IPS-20b (cell line): Measurements from ENCODE around the gene GREM1.

ENCODE experiments used
- H3K27ac ChIP-seq: one replicate; pipeline ENCODE4 v1.5.1; 2013; ENCODE audit warnings: low read length
- H3K27me3 ChIP-seq: 2 replicates; pipeline ENCODE4 v1.6.1; 2013; ENCODE audit warnings: mild to moderate bottlenecking, low read length, inconsistent platforms; ENCODE audit not compliant: insufficient read depth
- H3K36me3 ChIP-seq: 2 replicates; pipeline ENCODE4 v1.6.1; 2013; ENCODE audit warnings: low read depth, mild to moderate bottlenecking, inconsistent platforms, low read length, moderate library complexity; ENCODE audit not compliant: insufficient read depth
- H3K4me1 ChIP-seq: 2 replicates; pipeline ENCODE4 v1.6.1; 2013; ENCODE audit warnings: mild to moderate bottlenecking, control low read depth, inconsistent platforms, low read length, moderate library complexity; ENCODE audit not compliant: insufficient read depth
- H3K4me3 ChIP-seq: 2 replicates; pipeline ENCODE4 v1.5.1; 2013; ENCODE audit warnings: mild to moderate bottlenecking, low read length, inconsistent platforms
- H3K9ac ChIP-seq: 2 replicates; pipeline ENCODE4 v1.6.1; 2013; ENCODE audit warnings: low read depth, mild to moderate bottlenecking, inconsistent platforms, low read length, moderate library complexity
- H3K9me3 ChIP-seq: 2 replicates; pipeline ENCODE4 v1.6.1; 2013; ENCODE audit warnings: mild to moderate bottlenecking, low read depth, low read length, inconsistent platforms; ENCODE audit not compliant: insufficient read depth

The GREM1 gene

GRCh38 chr15:32737304-32737703 lies 19.5 kb downstream of the GREM1 start:
- no peak overlapping the region for H3K4me3 ChIP-seq
- H3K36me3 ChIP-seq, result no peaks in the 10 kb centered on the region
- H3K27me3 ChIP-seq, result no peaks in the 10 kb centered on the region
- H3K27ac ChIP-seq, result no peak overlapping the region
- H3K9ac ChIP-seq, result no peak overlapping the region
- H3K9me3 ChIP-seq, result no peaks in the 10 kb centered on the region
- H3K4me1 ChIP-seq, result no peaks in the 10 kb centered on the region

GRCh38 chr15:32738666-32739065 lies 20.9 kb downstream of the GREM1 start:
- Histone ChIP-seq H3K36me3 (no peaks in the 10 kb centered on the region), H3K4me3 (no peak overlapping the region), H3K9ac (no peak overlapping the region), H3K27ac (no peak overlapping the region), H3K4me1 (no peaks in the 10 kb centered on the region), H3K9me3 (no peaks in the 10 kb centered on the region), H3K27me3 (no peaks in the 10 kb centered on the region)

- H3K27ac ChIP-seq, result no peak overlapping the region
- H3K4me1 ChIP-seq, result no peaks in the 10 kb centered on the region
- no peaks in the 10 kb centered on the region for H3K9me3 ChIP-seq
- H3K36me3 ChIP-seq, result no peaks in the 10 kb centered on the region
- no peak overlapping the region for H3K9ac ChIP-seq
- no peak overlapping the region for H3K4me3 ChIP-seq
- H3K27me3 ChIP-seq, result no peaks in the 10 kb centered on the region
Observed at GRCh38 chr15:32739522-32740063, 21.8 kb downstream of the GREM1 start.

- Histone ChIP-seq H3K9ac (no peak overlapping the region), H3K27ac (no peak overlapping the region), H3K4me3 (no peak overlapping the region), H3K36me3 (no peaks in the 10 kb centered on the region), H3K4me1 (no peaks in the 10 kb centered on the region), H3K27me3 (no peaks in the 10 kb centered on the region), H3K9me3 (no peaks in the 10 kb centered on the region)
Observed at GRCh38 chr15:32743411-32744140, 25.8 kb downstream of the GREM1 start.

- no peaks in the 10 kb centered on the region for H3K36me3 ChIP-seq
- no peak overlapping the region for H3K4me3 ChIP-seq
- H3K4me1 ChIP-seq, result no peaks in the 10 kb centered on the region
- no peak overlapping the region for H3K27ac ChIP-seq
- H3K9ac ChIP-seq, result no peak overlapping the region
- H3K27me3 ChIP-seq, result no peaks in the 10 kb centered on the region
- H3K9me3 ChIP-seq, result no peaks in the 10 kb centered on the region
Observed at GRCh38 chr15:32746116-32746857, 28.5 kb downstream of the GREM1 start.

GRCh38 chr15:32747921-32748342 lies 30.1 kb downstream of the GREM1 start:
- no peaks in the 10 kb centered on the region for H3K9me3 ChIP-seq
- no peaks in the 10 kb centered on the region for H3K27me3 ChIP-seq
- no peak overlapping the region for H3K27ac ChIP-seq
- H3K4me1 ChIP-seq, result no peaks in the 10 kb centered on the region
- H3K4me3 ChIP-seq, result no peak overlapping the region
- no peaks in the 10 kb centered on the region for H3K36me3 ChIP-seq
- no peak overlapping the region for H3K9ac ChIP-seq

- Histone ChIP-seq H3K4me1 (no peaks in the 10 kb centered on the region), H3K4me3 (no peak overlapping the region), H3K9me3 (no peaks in the 10 kb centered on the region), H3K27me3 (no peaks in the 10 kb centered on the region), H3K9ac (no peak overlapping the region), H3K36me3 (no peaks in the 10 kb centered on the region), H3K27ac (no peak overlapping the region)
Observed at GRCh38 chr15:32750979-32751378, 33.2 kb downstream of the GREM1 start.

GRCh38 chr15:32757426-32757825 lies 39.6 kb downstream of the GREM1 start:
- Histone ChIP-seq H3K36me3 (no peaks in the 10 kb centered on the region), H3K4me1 (no peaks in the 10 kb centered on the region), H3K9ac (no peak overlapping the region), H3K9me3 (no peaks in the 10 kb centered on the region), H3K27me3 (no peaks in the 10 kb centered on the region), H3K27ac (no peak overlapping the region), H3K4me3 (no peak overlapping the region)

GRCh38 chr15:32763295-32763694 lies 45.5 kb downstream of the GREM1 start:
- Histone ChIP-seq H3K9me3 (no peaks in the 10 kb centered on the region), H3K9ac (no peak overlapping the region), H3K36me3 (no peaks in the 10 kb centered on the region), H3K27ac (no peak overlapping the region), H3K27me3 (no peaks in the 10 kb centered on the region), H3K4me3 (no peak overlapping the region), H3K4me1 (no peaks in the 10 kb centered on the region)

GRCh38 chr15:32765236-32765635 lies 47.4 kb downstream of the GREM1 start:
- Histone ChIP-seq H3K4me1 (no peaks in the 10 kb centered on the region), H3K4me3 (no peak overlapping the region), H3K27ac (no peak overlapping the region), H3K36me3 (no peaks in the 10 kb centered on the region), H3K27me3 (no peaks in the 10 kb centered on the region), H3K9me3 (no peaks in the 10 kb centered on the region), H3K9ac (no peak overlapping the region)

- H3K27ac ChIP-seq, result no peak overlapping the region
- no peak overlapping the region for H3K9ac ChIP-seq
- no peak overlapping the region for H3K4me3 ChIP-seq
- no peaks in the 10 kb centered on the region for H3K9me3 ChIP-seq
- H3K27me3 ChIP-seq, result no peaks in the 10 kb centered on the region
- H3K36me3 ChIP-seq, result no peaks in the 10 kb centered on the region
- H3K4me1 ChIP-seq, result no peaks in the 10 kb centered on the region
Observed at GRCh38 chr15:32766101-32766500, 48.3 kb downstream of the GREM1 start.

- Histone ChIP-seq H3K36me3 (no peaks in the 10 kb centered on the region), H3K27ac (no peak overlapping the region), H3K4me3 (no peak overlapping the region), H3K9ac (no peak overlapping the region), H3K27me3 (no peaks in the 10 kb centered on the region), H3K9me3 (no peaks in the 10 kb centered on the region), H3K4me1 (no peaks in the 10 kb centered on the region)
Observed at GRCh38 chr15:32767236-32767635, 49.4 kb downstream of the GREM1 start.
